IPS DF 6.9 (cell line): ENCODE results near the gene IMPG1.
"Not testable (repeated sequence)": the region's sequence is repeated elsewhere in the genome, so short reads cannot be mapped to it uniquely, and the experiment has no call there.

Experiments
- DNase-seq: peaks from one replicate; pipeline ENCODE4 v3.0.0-alpha.2; 2013; ENCODE audit warnings: low read depth, low spot score
- H3K27ac ChIP-seq: one replicate; pipeline ENCODE4 v1.5.1; 2013; ENCODE audit warnings: low read length, control low read depth
- H3K27me3 ChIP-seq: 2 replicates; pipeline ENCODE4 v1.6.1; 2013; ENCODE audit warnings: mild to moderate bottlenecking, low read length; ENCODE audit not compliant: control insufficient read depth, insufficient read depth
- H3K36me3 ChIP-seq: 2 replicates; pipeline ENCODE4 v1.6.1; 2013; ENCODE audit warnings: low read length; ENCODE audit not compliant: control insufficient read depth, insufficient read depth
- H3K4me1 ChIP-seq: 2 replicates; pipeline ENCODE4 v1.6.1; 2013; ENCODE audit warnings: low read length; ENCODE audit not compliant: control insufficient read depth, insufficient read depth
- H3K4me3 ChIP-seq: 2 replicates; pipeline ENCODE4 v1.5.1; 2013; ENCODE audit warnings: mild to moderate bottlenecking, low read length
- H3K9me3 ChIP-seq: 2 replicates; pipeline ENCODE4 v1.6.1; 2013; ENCODE audit warnings: low read length, inconsistent platforms; ENCODE audit not compliant: control insufficient read depth, insufficient read depth
- WGBS: extraction: QIAGEN DNeasy Blood & Tissue Kit; methylation state at CpG from one replicate; pipeline ENCODE4 v1.1.7; 2013; ENCODE audit warnings: mixed read lengths, missing lambda C conversion rate; ENCODE audit not compliant: insufficient read length, insufficient coverage; 5-methylcytosine and 5-hydroxymethylcytosine counted together

Gene IMPG1

GRCh38 chr6:75932067-75932466, 140.4 kb downstream of the IMPG1 start:
- Histone ChIP-seq H3K9me3 (no peaks in the 10 kb centered on the region), H3K27ac (no peak overlapping the region), H3K4me3 (no peak overlapping the region), H3K4me1 (no peaks in the 10 kb centered on the region; the same call in 1 of the 2 replicates), H3K27me3 (no peaks in the 10 kb centered on the region), H3K36me3 (no peaks in the 10 kb centered on the region)
- peak; percentile 33 for DNase-seq
- no CpG with 5 or more reads among the region's 5 CpGs for WGBS

GRCh38 chr6:75931011-75931680, 141.3 kb downstream of the IMPG1 start:
- Histone ChIP-seq H3K4me1 (no peaks in the 10 kb centered on the region; the same call in 1 of the 2 replicates), H3K27ac (no peak overlapping the region), H3K4me3 (no peak overlapping the region), H3K36me3 (no peaks in the 10 kb centered on the region), H3K9me3 (no peaks in the 10 kb centered on the region), H3K27me3 (no peaks in the 10 kb centered on the region)
- no CpG with 5 or more reads among the region's 11 CpGs for WGBS
- no peak for DNase-seq

- DNase-seq, result no peak
- Histone ChIP-seq H3K4me3 (no peak overlapping the region), H3K27ac (no peak overlapping the region), H3K36me3 (no peaks in the 10 kb centered on the region), H3K9me3 (no peaks in the 10 kb centered on the region), H3K27me3 (no peaks in the 10 kb centered on the region), H3K4me1 (no peaks in the 10 kb centered on the region)
- no CpG with 5 or more reads among the region's 5 CpGs for WGBS
Observed at GRCh38 chr6:75926293-75927168, 145.9 kb downstream of the IMPG1 start.

GRCh38 chr6:75922226-75922625, 150.2 kb downstream of the IMPG1 start:
- Histone ChIP-seq H3K27me3 (no peaks in the 10 kb centered on the region), H3K36me3 (no peaks in the 10 kb centered on the region)

GRCh38 chr6:75913040-75913439, 159.4 kb downstream of the IMPG1 start:
- Histone ChIP-seq H3K27me3 (no peaks in the 10 kb centered on the region), H3K4me1 (no peaks in the 10 kb centered on the region), H3K4me3 (no peak overlapping the region), H3K9me3 (no peaks in the 10 kb centered on the region), H3K36me3 (no peaks in the 10 kb centered on the region), H3K27ac (no peak overlapping the region)
- no peak for DNase-seq

More at GRCh38 chr6:75922226-75922625, 150.2 kb downstream of the IMPG1 start:
- Histone ChIP-seq H3K4me3 (no peak overlapping the region), H3K9me3 (no peaks in the 10 kb centered on the region), H3K27ac (no peak overlapping the region), H3K4me1 (no peaks in the 10 kb centered on the region)
- no peak for DNase-seq

GRCh38 chr6:75907444-75907843, 165.0 kb downstream of the IMPG1 start:
- Histone ChIP-seq H3K9me3 (no peaks in the 10 kb centered on the region), H3K27ac (no peak overlapping the region), H3K4me1 (no peaks in the 10 kb centered on the region), H3K4me3 (no peak overlapping the region), H3K27me3 (no peaks in the 10 kb centered on the region), H3K36me3 (no peaks in the 10 kb centered on the region)
- no peak for DNase-seq
- WGBS, result no CpG with 5 or more reads among the region's 2 CpGs

- no peak overlapping the region for H3K4me3 ChIP-seq
- no peaks in the 10 kb centered on the region for H3K4me1 ChIP-seq
- no peaks in the 10 kb centered on the region for H3K27me3 ChIP-seq
- no peaks in the 10 kb centered on the region for H3K9me3 ChIP-seq
- H3K27ac ChIP-seq, result no peak overlapping the region
- H3K36me3 ChIP-seq, result no peaks in the 10 kb centered on the region
- no CpG with 5 or more reads among the region's 3 CpGs for WGBS
- no peak for DNase-seq
Observed at GRCh38 chr6:75906871-75907270, 165.6 kb downstream of the IMPG1 start.

- not testable (repeated sequence) for H3K27ac ChIP-seq, H3K4me1 ChIP-seq, H3K4me3 ChIP-seq, H3K27me3 ChIP-seq, H3K36me3 ChIP-seq, DNase-seq, H3K9me3 ChIP-seq
- WGBS, result no CpG with 5 or more reads among the region's 14 CpGs
Observed at GRCh38 chr6:75905129-75905528, 167.3 kb downstream of the IMPG1 start.

GRCh38 chr6:75900216-75900615, 172.2 kb downstream of the IMPG1 start:
- H3K27ac ChIP-seq, H3K4me3 ChIP-seq, DNase-seq, H3K27me3 ChIP-seq, H3K4me1 ChIP-seq, H3K9me3 ChIP-seq, H3K36me3 ChIP-seq: not testable (repeated sequence)
- WGBS, result no CpG with 5 or more reads among the region's 1 CpG

- no peak for DNase-seq
- no peaks in the 10 kb centered on the region for H3K4me1 ChIP-seq
- H3K36me3 ChIP-seq, result no peaks in the 10 kb centered on the region
- no peaks in the 10 kb centered on the region for H3K9me3 ChIP-seq
- H3K4me3 ChIP-seq, result no peak overlapping the region
- no peak overlapping the region for H3K27ac ChIP-seq
- H3K27me3 ChIP-seq, result no peaks in the 10 kb centered on the region
- WGBS, result no CpG with 5 or more reads among the region's 3 CpGs
Observed at GRCh38 chr6:75896526-75896925, 175.9 kb downstream of the IMPG1 start.

GRCh38 chr6:75893776-75894152, 178.7 kb downstream of the IMPG1 start:
- no peak for DNase-seq
- Histone ChIP-seq H3K27me3 (no peaks in the 10 kb centered on the region), H3K27ac (no peak overlapping the region), H3K36me3 (no peaks in the 10 kb centered on the region), H3K9me3 (no peaks in the 10 kb centered on the region), H3K4me3 (no peak overlapping the region), H3K4me1 (no peaks in the 10 kb centered on the region)
- no CpG with 5 or more reads among the region's 2 CpGs for WGBS
